ENCODE measurements around the gene ZNF48.

GRCh38 chr16:30370456-30371247, 24.6 kb upstream of the ZNF48 start, which contains the start of gene TBC1D10B:
- no peak for TF ChIP-seq ZFP3 (CRISPR knock-in tag; IDR thresholded peaks at IDR 0.05)
- TF ChIP-seq BACH2 (CRISPR knock-in tag; IDR thresholded peaks at IDR 0.05; ENCODE audit: borderline replicate concordance): no peak
- no peak for TF ChIP-seq ARNTL (CRISPR knock-in tag; IDR thresholded peaks at IDR 0.05; ENCODE audit: borderline replicate concordance, low read depth)
- TF ChIP-seq TCF4 (CRISPR knock-in tag; IDR thresholded peaks at IDR 0.05; ENCODE audit: borderline replicate concordance): no peak
- TF ChIP-seq, protein P1, sequence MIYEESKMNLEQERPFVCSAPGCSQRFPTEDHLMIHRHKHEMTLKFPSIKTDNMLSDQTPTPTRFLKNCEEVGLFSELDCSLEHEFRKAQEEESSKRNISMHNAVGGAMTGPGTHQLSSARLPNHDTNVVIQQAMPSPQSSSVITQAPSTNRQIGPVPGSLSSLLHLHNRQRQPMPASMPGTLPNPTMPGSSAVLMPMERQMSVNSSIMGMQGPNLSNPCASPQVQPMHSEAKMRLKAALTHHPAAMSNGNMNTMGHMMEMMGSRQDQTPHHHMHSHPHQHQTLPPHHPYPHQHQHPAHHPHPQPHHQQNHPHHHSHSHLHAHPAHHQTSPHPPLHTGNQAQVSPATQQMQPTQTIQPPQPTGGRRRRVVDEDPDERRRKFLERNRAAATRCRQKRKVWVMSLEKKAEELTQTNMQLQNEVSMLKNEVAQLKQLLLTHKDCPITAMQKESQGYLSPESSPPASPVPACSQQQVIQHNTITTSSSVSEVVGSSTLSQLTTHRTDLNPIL (CRISPR knock-in tag; IDR thresholded peaks at IDR 0.05; ENCODE audit: low read depth): no peak
- TF ChIP-seq SNAI2 (CRISPR knock-in tag; IDR thresholded peaks at IDR 0.05): no peak

Measured in SK-N-SH treated with all-trans-retinoic acid at 6 μM for 48 hours (cell line).